ENCODE measurements around the gene CCHCR1. TPM values are rescaled to one million over a fixed set of nuclear protein-coding genes. Genes with fewer than 3 reads are reported as not detected.

The CCHCR1 gene
- polyA plus RNA-seq, 1 experiment = 10.4 TPM

DNA sequence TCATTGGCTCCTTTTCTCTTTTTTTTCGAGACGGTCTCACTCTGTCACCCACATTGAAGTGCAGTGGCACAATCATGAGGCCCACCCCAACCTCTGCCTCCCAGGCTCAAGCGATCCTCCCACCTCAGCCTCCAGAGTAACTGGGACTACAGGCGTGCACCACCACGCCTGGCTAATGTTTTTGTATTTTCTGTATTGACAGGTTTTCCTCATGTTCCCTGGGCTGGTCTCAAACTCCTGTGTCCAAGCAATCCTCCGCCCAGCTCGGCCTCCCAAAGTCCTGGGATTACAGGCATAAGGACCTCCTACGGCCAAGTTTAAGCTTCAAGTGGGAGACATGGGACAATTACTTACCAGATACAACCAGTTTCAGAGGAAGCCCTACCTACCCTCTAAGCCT is 22.3 kb upstream of the CCHCR1 start:
- no peak for DNase-seq (ENCODE audit: low read depth, low spot score)
- Histone ChIP-seq H3K4me3 (ENCODE audit: low read depth, low read length) (no peak overlapping the region), H3K27ac (ENCODE audit: low read depth, low read length) (no peak overlapping the region), H3K9me3 (ENCODE audit: control insufficient read depth, insufficient read depth, low read length) (peaks cover 8% of the 10 kb centered on the region; the same call in 1 of the 2 replicates), H3K27me3 (ENCODE audit: control insufficient read depth, insufficient read depth, low read length) (no peaks in the 10 kb centered on the region)
- CTCF ChIA-PET = interaction anchor here (1.2 kb wide), 1 partner anchor 187 kb away, joined by 3 read pairs; no protein-coding TSS in a partner anchor
- POLR2A ChIA-PET = no interaction called here
- TF ChIP-seq, protein P1, sequence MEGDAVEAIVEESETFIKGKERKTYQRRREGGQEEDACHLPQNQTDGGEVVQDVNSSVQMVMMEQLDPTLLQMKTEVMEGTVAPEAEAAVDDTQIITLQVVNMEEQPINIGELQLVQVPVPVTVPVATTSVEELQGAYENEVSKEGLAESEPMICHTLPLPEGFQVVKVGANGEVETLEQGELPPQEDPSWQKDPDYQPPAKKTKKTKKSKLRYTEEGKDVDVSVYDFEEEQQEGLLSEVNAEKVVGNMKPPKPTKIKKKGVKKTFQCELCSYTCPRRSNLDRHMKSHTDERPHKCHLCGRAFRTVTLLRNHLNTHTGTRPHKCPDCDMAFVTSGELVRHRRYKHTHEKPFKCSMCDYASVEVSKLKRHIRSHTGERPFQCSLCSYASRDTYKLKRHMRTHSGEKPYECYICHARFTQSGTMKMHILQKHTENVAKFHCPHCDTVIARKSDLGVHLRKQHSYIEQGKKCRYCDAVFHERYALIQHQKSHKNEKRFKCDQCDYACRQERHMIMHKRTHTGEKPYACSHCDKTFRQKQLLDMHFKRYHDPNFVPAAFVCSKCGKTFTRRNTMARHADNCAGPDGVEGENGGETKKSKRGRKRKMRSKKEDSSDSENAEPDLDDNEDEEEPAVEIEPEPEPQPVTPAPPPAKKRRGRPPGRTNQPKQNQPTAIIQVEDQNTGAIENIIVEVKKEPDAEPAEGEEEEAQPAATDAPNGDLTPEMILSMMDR (IDR thresholded peaks at IDR 0.05; ENCODE audit: low read depth, low read length) = no peak

- ChIA-PET CTCF (interaction anchor here (1.2 kb wide), 1 partner anchor 188 kb away, joined by 3 read pairs; no protein-coding TSS in a partner anchor), POLR2A (no interaction called here)
- Histone ChIP-seq H3K27me3 (ENCODE audit: control insufficient read depth, insufficient read depth, low read length) (no peaks in the 10 kb centered on the region), H3K9me3 (ENCODE audit: control insufficient read depth, insufficient read depth, low read length) (peaks cover 8% of the 10 kb centered on the region; the same call in 1 of the 2 replicates), H3K4me3 (ENCODE audit: low read depth, low read length) (no peak overlapping the region), H3K27ac (ENCODE audit: low read depth, low read length) (no peak overlapping the region)
- TF ChIP-seq, protein P1 (IDR thresholded peaks at IDR 0.05; ENCODE audit: low read depth, low read length) = no peak
- no peak for DNase-seq (ENCODE audit: low read depth, low spot score)
These were observed 21.4 kb upstream of the CCHCR1 start for GRCh38 chr6:31179042-31179386.

DNA sequence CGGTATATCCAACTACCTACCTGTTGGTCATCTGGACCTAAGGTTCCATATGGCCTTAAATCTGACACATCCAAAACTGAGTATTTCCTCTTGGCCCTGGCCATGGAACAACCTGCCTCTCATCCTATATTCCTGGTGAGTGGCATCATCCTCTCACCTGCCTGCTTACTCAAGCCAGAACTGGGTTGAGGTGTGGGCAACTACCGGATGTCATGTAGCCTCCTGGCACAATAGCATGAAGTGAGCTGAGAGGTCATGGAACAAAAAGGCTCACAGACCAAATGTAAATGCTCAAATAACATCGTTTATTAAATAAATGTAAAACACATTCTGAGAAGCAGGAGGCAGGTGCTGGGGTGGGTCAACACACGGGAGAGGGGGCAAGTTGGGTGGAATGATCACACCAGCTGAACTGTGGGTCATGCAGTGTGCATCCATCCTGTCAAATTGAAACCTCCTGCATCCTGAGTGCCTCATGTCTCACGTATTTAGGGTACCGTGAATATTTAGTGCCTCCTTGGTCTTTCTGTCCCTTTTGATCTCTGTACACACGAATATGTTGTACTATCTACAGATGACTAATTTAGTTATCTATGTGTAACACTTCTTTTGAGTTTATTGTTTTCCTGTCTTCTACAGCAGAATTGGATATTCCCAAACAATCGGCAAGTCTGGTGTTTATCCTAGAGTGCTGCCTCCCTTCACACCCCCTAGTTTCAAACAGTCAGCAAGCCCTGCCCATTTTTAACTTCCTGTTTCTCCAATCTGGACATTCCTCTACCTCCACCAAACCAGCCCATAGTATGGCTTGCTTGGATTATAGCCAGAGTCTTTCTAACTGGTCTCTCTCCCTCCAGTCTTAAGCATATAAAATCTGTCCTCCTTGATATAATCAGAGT is 20.8 kb upstream of the CCHCR1 start:
- H3K4me3 ChIP-seq (ENCODE audit: low read depth, low read length) = no peak overlapping the region
- no peak for DNase-seq (ENCODE audit: low read depth, low spot score)
- H3K27ac ChIP-seq (ENCODE audit: low read depth, low read length) = no peak overlapping the region
- POLR2A ChIA-PET = no interaction called here
- peaks cover 8% of the 10 kb centered on the region; the same call in 1 of the 2 replicates for H3K9me3 ChIP-seq (ENCODE audit: control insufficient read depth, insufficient read depth, low read length)
- TF ChIP-seq, protein P1 (IDR thresholded peaks at IDR 0.05; ENCODE audit: low read depth, low read length) = no peak
- H3K27me3 ChIP-seq (ENCODE audit: control insufficient read depth, insufficient read depth, low read length) = no peaks in the 10 kb centered on the region
- CTCF ChIA-PET = no interaction called here

- DNase-seq (ENCODE audit: low read depth, low spot score) = no peak
- TF ChIP-seq, protein P1 (IDR thresholded peaks at IDR 0.05; ENCODE audit: low read depth, low read length) = no peak
- CTCF ChIA-PET = interaction anchor here (1.0 kb wide), 1 partner anchor 191 kb away, joined by 3 read pairs; no protein-coding TSS in a partner anchor
- Histone ChIP-seq H3K9me3 (ENCODE audit: control insufficient read depth, insufficient read depth, low read length) (peaks cover 6% of the 10 kb centered on the region; the same call in 1 of the 2 replicates), H3K4me3 (ENCODE audit: low read depth, low read length) (no peak overlapping the region), H3K27ac (ENCODE audit: low read depth, low read length) (peak overlapping the region; percentile 31), H3K27me3 (ENCODE audit: control insufficient read depth, insufficient read depth, low read length) (no peaks in the 10 kb centered on the region)
- POLR2A ChIA-PET = no interaction called here
These were observed 18.4 kb upstream of the CCHCR1 start for GRCh38 chr6:31175971-31176370.

- ChIA-PET POLR2A (no interaction called here), CTCF (no interaction called here)
- H3K27ac ChIP-seq (ENCODE audit: low read depth, low read length) = no peak overlapping the region
These were observed 16.8 kb upstream of the CCHCR1 start for GRCh38 chr6:31174378-31174777.

More at GRCh38 chr6:31174378-31174777, 16.8 kb upstream of the CCHCR1 start:
- no peak overlapping the region for H3K4me3 ChIP-seq (ENCODE audit: low read depth, low read length)
- no peak for DNase-seq (ENCODE audit: low read depth, low spot score)
- no peaks in the 10 kb centered on the region for H3K27me3 ChIP-seq (ENCODE audit: control insufficient read depth, insufficient read depth, low read length)
- TF ChIP-seq, protein P1 (IDR thresholded peaks at IDR 0.05; ENCODE audit: low read depth, low read length) = no peak
- no peaks in the 10 kb centered on the region for H3K9me3 ChIP-seq (ENCODE audit: control insufficient read depth, insufficient read depth, low read length)

Measured in AG04450 (cell line).